WERI-Rb-1 (cell line): ENCODE data around the gene VPS13D.
A peak's percentile ranks its signal among the peaks of the same experiment; 100 is the strongest.

ENCODE experiments used
- DNase-seq: peaks from one replicate; pipeline ENCODE4 v3.0.0-alpha.2; 2020
- H3K27ac ChIP-seq: fragments of 250-450 bp; sonication (Bioruptor Pico); 2 replicates; pipeline ENCODE4 v1.5.1; 2020; ENCODE audit warnings: mild to moderate bottlenecking, moderate library complexity
- H3K27me3 ChIP-seq: fragments of 250-450 bp; sonication (Bioruptor Pico); 2 replicates; pipeline ENCODE4 v1.5.1; 2021; ENCODE audit warnings: mild to moderate bottlenecking, low read depth, moderate library complexity; ENCODE audit not compliant: insufficient read depth, severe bottlenecking
- H3K36me3 ChIP-seq: fragments of 250-450 bp; sonication (Bioruptor Pico); 2 replicates; pipeline ENCODE4 v1.5.1; 2020; ENCODE audit warnings: mild to moderate bottlenecking, moderate library complexity
- H3K4me3 ChIP-seq: 2 replicates; pipeline ENCODE4 v1.5.1; 2011; ENCODE audit warnings: low read depth, mild to moderate bottlenecking, control low read depth, low read length
- H3K9me3 ChIP-seq: fragments of 250-450 bp; sonication (Bioruptor Pico); 2 replicates; pipeline ENCODE4 v1.5.1; 2021; ENCODE audit warnings: mild to moderate bottlenecking, moderate library complexity; ENCODE audit not compliant: severe bottlenecking
- TF ChIP-seq, protein P1 (sequence below): IDR thresholded peaks from 2 replicates; pipeline ENCODE4 v1.5.1; 2011; ENCODE audit warnings: low read depth, mild to moderate bottlenecking, control low read depth, inconsistent platforms, low read length

Gene VPS13D

GRCh38 chr1:12202190-12202497 is 27.7 kb upstream of the VPS13D start:
- Histone ChIP-seq H3K27me3 (no peaks in the 10 kb centered on the region), H3K9me3 (no peaks in the 10 kb centered on the region), H3K27ac (no peak overlapping the region), H3K4me3 (no peak overlapping the region), H3K36me3 (no peaks in the 10 kb centered on the region)
- no peak for DNase-seq
- TF ChIP-seq, protein P1, sequence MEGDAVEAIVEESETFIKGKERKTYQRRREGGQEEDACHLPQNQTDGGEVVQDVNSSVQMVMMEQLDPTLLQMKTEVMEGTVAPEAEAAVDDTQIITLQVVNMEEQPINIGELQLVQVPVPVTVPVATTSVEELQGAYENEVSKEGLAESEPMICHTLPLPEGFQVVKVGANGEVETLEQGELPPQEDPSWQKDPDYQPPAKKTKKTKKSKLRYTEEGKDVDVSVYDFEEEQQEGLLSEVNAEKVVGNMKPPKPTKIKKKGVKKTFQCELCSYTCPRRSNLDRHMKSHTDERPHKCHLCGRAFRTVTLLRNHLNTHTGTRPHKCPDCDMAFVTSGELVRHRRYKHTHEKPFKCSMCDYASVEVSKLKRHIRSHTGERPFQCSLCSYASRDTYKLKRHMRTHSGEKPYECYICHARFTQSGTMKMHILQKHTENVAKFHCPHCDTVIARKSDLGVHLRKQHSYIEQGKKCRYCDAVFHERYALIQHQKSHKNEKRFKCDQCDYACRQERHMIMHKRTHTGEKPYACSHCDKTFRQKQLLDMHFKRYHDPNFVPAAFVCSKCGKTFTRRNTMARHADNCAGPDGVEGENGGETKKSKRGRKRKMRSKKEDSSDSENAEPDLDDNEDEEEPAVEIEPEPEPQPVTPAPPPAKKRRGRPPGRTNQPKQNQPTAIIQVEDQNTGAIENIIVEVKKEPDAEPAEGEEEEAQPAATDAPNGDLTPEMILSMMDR, result no peak

GRCh38 chr1:12202577-12202976 is 27.3 kb upstream of the VPS13D start:
- Histone ChIP-seq H3K4me3 (no peak overlapping the region), H3K27ac (no peak overlapping the region), H3K9me3 (no peaks in the 10 kb centered on the region), H3K27me3 (no peaks in the 10 kb centered on the region), H3K36me3 (no peaks in the 10 kb centered on the region)
- TF ChIP-seq, protein P1, result no peak
- no peak for DNase-seq

- Histone ChIP-seq H3K27ac (no peak overlapping the region), H3K4me3 (no peak overlapping the region), H3K9me3 (no peaks in the 10 kb centered on the region), H3K27me3 (no peaks in the 10 kb centered on the region), H3K36me3 (no peaks in the 10 kb centered on the region)
- TF ChIP-seq, protein P1, result no peak
- peak; percentile 18 for DNase-seq
Measured at GRCh38 chr1:12203216-12204007, 26.4 kb upstream of the VPS13D start.

DNA sequence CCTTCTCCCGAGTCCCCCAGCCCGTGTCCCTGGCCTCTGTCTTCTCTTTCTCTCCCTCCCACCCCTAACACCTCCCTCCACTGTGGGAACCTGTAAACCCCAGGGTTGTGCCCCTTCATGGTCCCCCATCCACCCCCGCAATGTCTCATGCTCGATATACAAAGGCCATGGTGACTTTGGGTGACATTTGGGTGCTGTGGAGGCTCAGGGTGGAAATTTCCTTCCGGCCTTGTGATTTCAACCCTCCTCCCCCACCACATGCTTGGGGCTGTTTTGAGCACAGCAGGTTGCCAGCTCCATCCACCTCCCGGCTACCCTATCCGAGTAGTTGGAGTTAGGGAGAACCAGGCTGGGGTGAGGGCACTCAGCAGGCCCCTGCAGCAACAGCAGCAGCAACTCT is 25.7 kb upstream of the VPS13D start:
- Histone ChIP-seq H3K27me3 (no peaks in the 10 kb centered on the region), H3K4me3 (no peak overlapping the region), H3K27ac (no peak overlapping the region), H3K36me3 (no peaks in the 10 kb centered on the region), H3K9me3 (no peaks in the 10 kb centered on the region)
- no peak for DNase-seq
- TF ChIP-seq, protein P1, result no peak

DNA sequence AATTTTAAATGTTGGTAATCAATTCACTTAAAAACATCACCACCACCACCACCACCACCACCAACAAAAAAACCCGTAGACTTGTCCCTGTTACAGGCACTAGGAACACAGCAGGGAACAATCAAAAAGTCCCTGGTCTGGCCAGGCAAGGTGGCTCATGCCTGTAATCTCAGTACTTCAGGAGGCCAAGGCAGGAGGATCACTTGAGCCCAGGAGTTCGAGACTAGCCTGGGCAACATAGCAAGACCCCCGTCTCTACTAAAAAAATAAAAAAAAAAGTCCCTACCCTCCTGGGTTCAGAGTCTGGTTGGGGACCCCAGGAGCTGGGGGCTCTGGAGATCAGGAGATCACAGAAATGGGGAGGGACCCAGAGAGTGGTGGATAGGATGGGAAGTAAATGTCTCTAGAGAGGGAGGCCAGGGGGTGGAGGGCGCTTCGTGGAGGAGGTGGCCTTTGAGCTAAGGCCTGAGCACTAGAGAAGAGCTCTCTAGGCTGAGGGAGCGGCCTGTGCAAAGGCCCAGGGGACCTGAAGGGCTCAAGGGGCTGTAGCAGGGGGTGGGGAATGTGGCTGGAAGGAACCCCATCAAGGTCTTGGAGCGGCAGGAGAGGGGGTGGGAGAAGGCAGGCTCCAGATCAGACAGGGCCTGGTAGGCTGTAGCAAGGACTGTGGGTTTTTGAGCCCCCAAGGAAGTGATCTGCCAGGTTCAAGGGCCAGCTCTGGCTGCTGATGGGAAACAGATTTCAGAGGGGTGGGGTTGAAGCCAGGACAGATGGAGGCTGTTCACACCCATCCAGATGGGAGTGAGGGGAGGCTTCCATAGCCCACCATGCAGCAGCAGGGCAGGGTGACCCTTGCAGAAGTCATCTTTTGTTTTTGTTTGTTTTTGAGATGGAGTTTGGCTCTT is 24.8 kb upstream of the VPS13D start:
- H3K27ac ChIP-seq, result no peak overlapping the region
- DNase-seq, result no peak
- H3K9me3 ChIP-seq, result no peaks in the 10 kb centered on the region
- no peaks in the 10 kb centered on the region for H3K27me3 ChIP-seq
- no peak overlapping the region for H3K4me3 ChIP-seq
- no peaks in the 10 kb centered on the region for H3K36me3 ChIP-seq
- TF ChIP-seq, protein P1, result no peak
